NCI-H2107 treated with DMSO at 0.1 percent for 48 hours (cell line): Measurements from ENCODE around the gene PMEPA1.

Experiments
- DNase-seq: peaks from one replicate; lab custom pipeline; 2025; ENCODE audit not compliant: unreplicated experiment; lab: John Stamatoyannopoulos, UW

The PMEPA1 gene

GRCh38 chr20:57625978-57626377, 83.8 kb downstream of the PMEPA1 start:
- no peak for DNase-seq

- no peak for DNase-seq
These were observed 84.4 kb downstream of the PMEPA1 start for GRCh38 chr20:57625181-57625958.

- no peak for DNase-seq
These were observed 85.7 kb downstream of the PMEPA1 start for GRCh38 chr20:57624124-57624523.

GRCh38 chr20:57622579-57623381, 87.0 kb downstream of the PMEPA1 start:
- DNase-seq = no peak

GRCh38 chr20:57622201-57622570, 87.6 kb downstream of the PMEPA1 start:
- DNase-seq = no peak

- DNase-seq = no peak
These were observed 88.2 kb downstream of the PMEPA1 start for GRCh38 chr20:57621421-57622200.

GRCh38 chr20:57620999-57621398, 88.8 kb downstream of the PMEPA1 start:
- DNase-seq = no peak

- DNase-seq = peak; percentile 26
These were observed 89.4 kb downstream of the PMEPA1 start, which contains the start of gene ZBP1 for GRCh38 chr20:57620274-57620990. Gene ZBP1, minus strand, starts transcription at chr20:57620426. Its CDS starts 131 bp downstream, at chr20:57620295.

GRCh38 chr20:57619051-57619831, 90.6 kb downstream of the PMEPA1 start:
- DNase-seq = peak; percentile 46

GRCh38 chr20:57618764-57619050, 91.1 kb downstream of the PMEPA1 start:
- no peak for DNase-seq

- peak; percentile 5 for DNase-seq
These were observed 91.6 kb downstream of the PMEPA1 start for GRCh38 chr20:57618091-57618763.

- DNase-seq = no peak
These were observed 92.6 kb downstream of the PMEPA1 start for GRCh38 chr20:57617079-57617795.

- no peak for DNase-seq
These were observed 93.5 kb downstream of the PMEPA1 start for GRCh38 chr20:57616143-57616951.

- DNase-seq = no peak
These were observed 94.4 kb downstream of the PMEPA1 start for GRCh38 chr20:57615445-57615811.

- no peak for DNase-seq
These were observed 95.0 kb downstream of the PMEPA1 start for GRCh38 chr20:57614490-57615444.

GRCh38 chr20:57613481-57613921, 96.3 kb downstream of the PMEPA1 start:
- no peak for DNase-seq

- DNase-seq = no peak
These were observed 96.9 kb downstream of the PMEPA1 start for GRCh38 chr20:57612916-57613315.
